ENCODE results near the gene LYL1. TPM values are rescaled to one million over a fixed set of nuclear protein-coding genes. Genes with fewer than 3 reads are reported as not detected.

The LYL1 gene
- total and polyA plus RNA-seq, 2 donors (not counting 3 experiments of a cell fraction or from before 2014, with no cell fraction given), result 74.4 to 87.3 TPM

DNA sequence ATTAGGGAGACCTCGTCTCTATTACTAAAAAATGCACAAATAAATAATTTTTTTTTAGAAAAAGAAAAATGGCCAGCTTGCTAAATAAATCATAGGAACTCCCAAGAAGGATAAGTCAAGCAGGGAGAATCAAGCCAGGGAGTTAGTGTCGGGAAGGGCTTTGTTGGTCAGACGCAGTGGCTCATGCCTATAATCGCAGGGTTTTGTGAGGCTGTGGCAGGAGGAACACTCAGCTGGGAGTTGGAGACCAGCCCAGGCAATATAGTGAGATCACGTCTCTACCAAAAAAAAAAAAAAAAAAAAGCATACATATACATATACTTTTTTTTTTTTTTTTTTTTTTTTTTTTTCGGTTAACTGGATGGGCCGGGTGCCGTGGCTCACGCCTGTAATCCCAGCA lies 24.4 kb upstream of the LYL1 start:
- no TSS peak for BruUV-seq (replicated peaks)
- POLR2A ChIA-PET, result no interaction called here
- H3K36me3 ChIP-seq (ENCODE audit: control insufficient read depth in 2 of 2, extremely low read depth in 1 of 2, insufficient read depth in 2 of 2, low read length in 2 of 2), result peaks cover 0 to 6% of the 10 kb centered on the region in 2 experiments
- DNase-seq (ENCODE audit: low read depth, low spot score) (no peak), FAIRE-seq (no peak)
- intact Hi-C loops (cut with micrococcal nuclease), result no loop called here
- H4K20me1 ChIP-seq (replicated peaks; ENCODE audit: control insufficient read depth, extremely low read depth, insufficient read depth, low read length), result no peaks in the 10 kb centered on the region
- dilution Hi-C loops (cut with MboI; ENCODE audit: extremely low pct_ligation_motif_present, low sequenced_read_pairs), result no loop called here
- no peaks in the 10 kb centered on the region for H3K27me3 ChIP-seq (ENCODE audit: control insufficient read depth in 2 of 2, insufficient read depth in 2 of 2, low read length in 2 of 2)
- H3K4me1 ChIP-seq (ENCODE audit: control insufficient read depth, extremely low read depth, insufficient read depth, low read length), result no peaks in the 10 kb centered on the region
- peaks cover 84% of the 10 kb centered on the region for H3K79me2 ChIP-seq (ENCODE audit: control insufficient read depth, insufficient read depth, low read length)
- no peak overlapping the region for H3K27ac ChIP-seq (ENCODE audit: insufficient read depth, low read depth, low read length)
- no peaks in the 10 kb centered on the region for H3K9me1 ChIP-seq (replicated peaks; ENCODE audit: control insufficient read depth, extremely low read depth, insufficient read depth, low read length)
- H3K9me3 ChIP-seq (replicated peaks; ENCODE audit: control insufficient read depth, insufficient read depth, low read length), result no peaks in the 10 kb centered on the region
- TF ChIP-seq JUN (IDR thresholded peaks at IDR 0.05; ENCODE audit: borderline replicate concordance, insufficient read depth, insufficient read length, low read depth) (no peak), EZH2 (IDR thresholded peaks at IDR 0.05; ENCODE audit: borderline replicate concordance, low read depth, low read length, severe bottlenecking) (no peak), POLR2A (IDR thresholded peaks at IDR 0.05; ENCODE audit: low read depth, low read length) (no peak), FOS (IDR thresholded peaks at IDR 0.05; ENCODE audit: borderline replicate concordance, insufficient read depth, low read length) (no peak), MYC (IDR thresholded peaks at IDR 0.05; ENCODE audit: low read depth, low read length) (no peak), POLR2AphosphoS5 (IDR thresholded peaks at IDR 0.05; ENCODE audit: insufficient read depth, low read depth, low read length) (no peak), GATA2 (IDR thresholded peaks at IDR 0.05; ENCODE audit: insufficient read depth, insufficient read length, low read depth, low read length) (no peak)
- TF ChIP-seq, protein P1, sequence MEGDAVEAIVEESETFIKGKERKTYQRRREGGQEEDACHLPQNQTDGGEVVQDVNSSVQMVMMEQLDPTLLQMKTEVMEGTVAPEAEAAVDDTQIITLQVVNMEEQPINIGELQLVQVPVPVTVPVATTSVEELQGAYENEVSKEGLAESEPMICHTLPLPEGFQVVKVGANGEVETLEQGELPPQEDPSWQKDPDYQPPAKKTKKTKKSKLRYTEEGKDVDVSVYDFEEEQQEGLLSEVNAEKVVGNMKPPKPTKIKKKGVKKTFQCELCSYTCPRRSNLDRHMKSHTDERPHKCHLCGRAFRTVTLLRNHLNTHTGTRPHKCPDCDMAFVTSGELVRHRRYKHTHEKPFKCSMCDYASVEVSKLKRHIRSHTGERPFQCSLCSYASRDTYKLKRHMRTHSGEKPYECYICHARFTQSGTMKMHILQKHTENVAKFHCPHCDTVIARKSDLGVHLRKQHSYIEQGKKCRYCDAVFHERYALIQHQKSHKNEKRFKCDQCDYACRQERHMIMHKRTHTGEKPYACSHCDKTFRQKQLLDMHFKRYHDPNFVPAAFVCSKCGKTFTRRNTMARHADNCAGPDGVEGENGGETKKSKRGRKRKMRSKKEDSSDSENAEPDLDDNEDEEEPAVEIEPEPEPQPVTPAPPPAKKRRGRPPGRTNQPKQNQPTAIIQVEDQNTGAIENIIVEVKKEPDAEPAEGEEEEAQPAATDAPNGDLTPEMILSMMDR (IDR thresholded peaks at IDR 0.05; ENCODE audit: extremely low read depth in 1 of 2, insufficient read depth in 1 of 2, low read depth in 1 of 2, low read length in 2 of 2), result no peak
- TF ChIP-seq, protein P2, sequence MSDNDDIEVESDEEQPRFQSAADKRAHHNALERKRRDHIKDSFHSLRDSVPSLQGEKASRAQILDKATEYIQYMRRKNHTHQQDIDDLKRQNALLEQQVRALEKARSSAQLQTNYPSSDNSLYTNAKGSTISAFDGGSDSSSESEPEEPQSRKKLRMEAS (IDR thresholded peaks at IDR 0.05; ENCODE audit: insufficient read depth, insufficient read length), result no peak
- H3K9ac ChIP-seq (replicated peaks; ENCODE audit: extremely low read depth, insufficient read depth, low read length), result no peak overlapping the region
- no peak overlapping the region for H3K4me2 ChIP-seq (ENCODE audit: insufficient read depth, low read length)
- H2AFZ ChIP-seq (ENCODE audit: low read depth, low read length), result no peak overlapping the region
- no peak overlapping the region for H3K4me3 ChIP-seq (replicated peaks in 1 of 3; ENCODE audit: insufficient read depth in 1 of 3, low read depth in 1 of 3, low read length in 3 of 3)
- CTCF ChIA-PET, result interaction anchor here (0.6 to 1.5 kb wide), 3 partner anchors 26 to 149 kb away, joined by 3 to 8 read pairs (median 6); no protein-coding TSS in a partner anchor

All from endothelial cell of umbilical vein (primary cell).